NCI-H524 treated with DMSO at 0.1 percent for 48 hours (cell line): ENCODE measurements around the gene LRPPRC.
A peak's percentile ranks its signal among the peaks of the same experiment; 100 is the strongest.

ENCODE experiments used
- DNase-seq: peaks from one replicate; lab custom pipeline; 2025; lab: John Stamatoyannopoulos, UW

LRPPRC gene

GRCh38 chr2:43906448-43907109 lies 89.2 kb downstream of the LRPPRC start:
- DNase-seq: no peak

GRCh38 chr2:43905871-43906270 lies 89.9 kb downstream of the LRPPRC start:
- DNase-seq: no peak

GRCh38 chr2:43905371-43905803 lies 90.4 kb downstream of the LRPPRC start:
- DNase-seq: no peak

- no peak for DNase-seq
These were observed 96.2 kb downstream of the LRPPRC start for GRCh38 chr2:43899589-43899988.

- no peak for DNase-seq
These were observed 96.9 kb downstream of the LRPPRC start for GRCh38 chr2:43898838-43899346.

GRCh38 chr2:43898134-43898837 lies 97.5 kb downstream of the LRPPRC start:
- no peak for DNase-seq

GRCh38 chr2:43897492-43897891 lies 98.3 kb downstream of the LRPPRC start:
- no peak for DNase-seq

GRCh38 chr2:43896906-43897305 lies 98.9 kb downstream of the LRPPRC start:
- no peak for DNase-seq

GRCh38 chr2:43894743-43895142 lies 101.0 kb downstream of the LRPPRC start:
- no peak for DNase-seq

GRCh38 chr2:43890855-43891254 lies 104.9 kb downstream of the LRPPRC start:
- DNase-seq: no peak

- DNase-seq: peak; percentile 30
These were observed 106.4 kb downstream of the LRPPRC start for GRCh38 chr2:43889416-43889815.

- DNase-seq: no peak
These were observed 108.6 kb downstream of the LRPPRC start for GRCh38 chr2:43887176-43887575.

GRCh38 chr2:43885132-43885632 lies 110.6 kb downstream of the LRPPRC start:
- DNase-seq: no peak

GRCh38 chr2:43884689-43885088 lies 111.1 kb downstream of the LRPPRC start:
- no peak for DNase-seq

- no peak for DNase-seq
These were observed 113.5 kb downstream of the LRPPRC start for GRCh38 chr2:43882312-43882711.

- DNase-seq: no peak
These were observed 114.8 kb downstream of the LRPPRC start for GRCh38 chr2:43880952-43881351.

- DNase-seq: no peak
These were observed 115.3 kb downstream of the LRPPRC start for GRCh38 chr2:43880471-43880870.

GRCh38 chr2:43879261-43879660 lies 116.5 kb downstream of the LRPPRC start:
- DNase-seq: no peak

GRCh38 chr2:43877782-43878464 lies 117.9 kb downstream of the LRPPRC start:
- DNase-seq: peak; percentile 24

- DNase-seq: no peak
These were observed 120.9 kb downstream of the LRPPRC start for GRCh38 chr2:43874776-43875451.

- DNase-seq: no peak
These were observed 123.6 kb downstream of the LRPPRC start for GRCh38 chr2:43872151-43872550.

GRCh38 chr2:43855292-43855691 lies 140.5 kb downstream of the LRPPRC start:
- no peak for DNase-seq
